ENCODE data around the gene PFKL.

GRCh38 chr21:44283948-44284347 is 15.9 kb upstream of the PFKL start:
- TF ChIP-seq NFIC (IDR thresholded peaks at IDR 0.05) (no peak), REST (IDR thresholded peaks at IDR 0.05; ENCODE audit: low read depth) (no peak), TCF12 (IDR thresholded peaks at IDR 0.05; ENCODE audit: low read depth) (no peak), CREB1 (IDR thresholded peaks at IDR 0.05; ENCODE audit: low read depth) (no peak), FOXM1 (IDR thresholded peaks at IDR 0.05; ENCODE audit: borderline replicate concordance, low read depth) (no peak), TAF1 (IDR thresholded peaks at IDR 0.05; ENCODE audit: low read depth) (no peak), YY1 (IDR thresholded peaks at IDR 0.05; ENCODE audit: low read depth) (no peak), EP300 (IDR thresholded peaks at IDR 0.05; ENCODE audit: borderline replicate concordance) (no peak), CEBPB (IDR thresholded peaks at IDR 0.05) (no peak), ZBTB7A (IDR thresholded peaks at IDR 0.05; ENCODE audit: low read depth) (no peak), EGR1 (IDR thresholded peaks at IDR 0.05) (no peak)
- TF ChIP-seq, protein P1, sequence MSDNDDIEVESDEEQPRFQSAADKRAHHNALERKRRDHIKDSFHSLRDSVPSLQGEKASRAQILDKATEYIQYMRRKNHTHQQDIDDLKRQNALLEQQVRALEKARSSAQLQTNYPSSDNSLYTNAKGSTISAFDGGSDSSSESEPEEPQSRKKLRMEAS (IDR thresholded peaks at IDR 0.05) = no peak
